ENCODE measurements around the gene KIRREL3.

The KIRREL3 gene

DNA sequence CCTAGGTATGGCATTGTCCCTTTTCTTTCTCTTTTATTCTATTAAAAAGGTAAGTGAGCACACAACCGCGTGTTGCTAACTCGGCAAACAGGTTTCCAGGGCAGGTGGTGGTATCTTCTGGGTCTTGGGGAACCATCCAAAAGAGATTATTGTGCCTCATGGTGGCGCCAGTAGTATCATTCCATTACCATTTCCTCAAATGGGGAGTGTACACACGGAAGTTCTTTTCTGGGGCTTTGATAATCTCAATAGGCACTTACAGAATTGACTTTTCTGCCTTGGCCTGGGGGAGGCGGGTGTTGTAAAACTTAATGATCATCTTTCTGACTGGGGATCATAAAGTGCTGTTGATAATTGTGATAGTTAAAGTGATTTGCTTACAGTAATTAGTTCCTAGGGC is 234.1 kb downstream of the KIRREL3 start:
- DNase-seq: no peak

DNA sequence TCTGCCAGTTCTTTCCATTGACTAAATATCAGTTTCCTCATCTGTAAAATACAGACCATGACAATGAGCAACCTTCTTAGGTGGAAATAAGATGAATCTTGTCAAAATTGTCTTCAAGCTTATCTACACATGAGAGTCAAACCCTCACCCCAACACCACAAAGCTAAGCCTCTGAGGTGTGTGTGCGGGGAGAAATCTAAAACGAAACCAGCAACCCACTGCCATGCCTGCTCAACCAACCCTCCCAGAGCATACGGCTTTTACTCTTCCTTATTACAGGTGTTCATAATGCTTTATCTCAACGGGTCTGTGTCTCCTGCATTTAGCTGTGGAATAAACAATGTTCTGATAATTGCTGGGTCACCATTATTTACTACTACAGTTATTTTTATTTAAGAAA is 235.4 kb downstream of the KIRREL3 start:
- DNase-seq: no peak

DNA sequence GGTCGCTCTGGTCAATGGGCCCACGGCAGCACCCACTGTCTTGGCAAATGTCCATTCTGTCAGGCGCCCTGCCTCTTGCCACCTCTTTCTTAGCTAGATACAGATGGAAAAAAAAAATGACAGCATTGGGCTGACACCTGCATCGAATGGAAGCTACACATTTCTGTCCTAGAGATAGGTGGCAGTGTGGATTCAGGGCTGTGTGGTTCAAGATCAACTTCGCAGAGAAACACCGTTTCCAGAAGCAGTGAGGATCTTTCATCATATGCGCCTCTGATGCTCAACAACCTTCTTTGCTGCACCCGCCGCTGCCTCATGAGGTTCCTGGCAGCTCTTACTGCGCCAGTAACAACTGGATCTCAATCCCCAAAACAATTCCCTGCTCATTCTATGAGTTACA is 236.3 kb downstream of the KIRREL3 start:
- DNase-seq: no peak

DNA sequence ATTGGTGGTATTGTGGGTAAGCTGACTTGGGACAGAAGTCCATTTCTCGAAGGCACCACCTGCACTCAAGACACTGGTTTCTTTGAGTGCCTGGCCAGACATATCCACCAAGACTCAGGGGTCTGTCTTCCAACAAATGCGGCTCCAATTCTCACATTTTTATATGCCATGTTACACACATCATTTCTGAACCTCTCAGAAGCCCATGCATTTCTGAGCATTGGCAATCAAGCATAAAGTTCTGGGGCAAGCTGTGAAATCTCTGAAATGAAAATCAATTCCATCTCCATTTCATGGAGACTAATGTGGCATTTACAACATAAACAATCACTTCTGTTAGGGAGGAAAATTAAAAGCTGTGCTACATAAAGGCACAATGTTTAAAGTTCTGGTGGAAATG is 243.7 kb downstream of the KIRREL3 start:
- DNase-seq: no peak

DNA sequence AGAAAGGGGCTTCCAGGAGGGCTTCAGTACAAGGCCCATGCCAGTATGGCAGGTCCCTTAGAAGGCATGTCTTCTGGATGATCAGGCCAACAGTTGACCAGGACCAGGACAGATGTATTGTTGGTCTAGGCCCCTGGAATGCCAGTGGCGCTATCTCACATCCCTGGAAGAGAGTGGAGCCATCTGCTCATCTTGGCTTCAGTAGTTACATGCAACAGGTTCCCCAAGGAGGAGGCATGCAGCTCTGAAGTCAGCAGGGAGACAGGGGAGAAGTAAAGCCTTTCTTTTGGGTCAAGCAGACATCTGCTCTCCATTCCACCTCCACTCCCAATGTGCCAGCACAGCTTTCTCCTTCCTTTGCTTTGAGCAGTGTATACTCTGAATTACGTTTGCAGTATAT is 244.1 kb downstream of the KIRREL3 start:
- no peak for DNase-seq

DNA sequence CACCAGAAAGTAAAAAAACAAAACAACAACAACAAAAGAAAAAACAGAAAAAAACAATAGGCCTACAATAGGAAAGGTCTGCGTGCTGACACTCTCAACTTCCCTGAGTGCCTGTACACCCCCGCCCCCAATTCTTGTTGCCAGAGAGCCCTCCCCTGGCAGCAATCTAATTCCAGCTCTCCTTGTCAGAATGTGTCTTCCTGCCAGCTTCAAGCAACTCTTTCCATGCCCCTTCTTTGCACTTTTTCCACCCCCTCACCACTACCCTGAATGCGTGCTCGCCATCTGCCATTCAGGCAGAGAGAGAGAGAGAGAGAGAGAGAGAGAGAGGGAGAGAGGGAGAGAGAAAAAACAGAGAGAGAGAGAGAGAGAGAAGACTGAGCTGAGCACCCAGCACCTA is 245.0 kb downstream of the KIRREL3 start:
- DNase-seq: no peak

DNA sequence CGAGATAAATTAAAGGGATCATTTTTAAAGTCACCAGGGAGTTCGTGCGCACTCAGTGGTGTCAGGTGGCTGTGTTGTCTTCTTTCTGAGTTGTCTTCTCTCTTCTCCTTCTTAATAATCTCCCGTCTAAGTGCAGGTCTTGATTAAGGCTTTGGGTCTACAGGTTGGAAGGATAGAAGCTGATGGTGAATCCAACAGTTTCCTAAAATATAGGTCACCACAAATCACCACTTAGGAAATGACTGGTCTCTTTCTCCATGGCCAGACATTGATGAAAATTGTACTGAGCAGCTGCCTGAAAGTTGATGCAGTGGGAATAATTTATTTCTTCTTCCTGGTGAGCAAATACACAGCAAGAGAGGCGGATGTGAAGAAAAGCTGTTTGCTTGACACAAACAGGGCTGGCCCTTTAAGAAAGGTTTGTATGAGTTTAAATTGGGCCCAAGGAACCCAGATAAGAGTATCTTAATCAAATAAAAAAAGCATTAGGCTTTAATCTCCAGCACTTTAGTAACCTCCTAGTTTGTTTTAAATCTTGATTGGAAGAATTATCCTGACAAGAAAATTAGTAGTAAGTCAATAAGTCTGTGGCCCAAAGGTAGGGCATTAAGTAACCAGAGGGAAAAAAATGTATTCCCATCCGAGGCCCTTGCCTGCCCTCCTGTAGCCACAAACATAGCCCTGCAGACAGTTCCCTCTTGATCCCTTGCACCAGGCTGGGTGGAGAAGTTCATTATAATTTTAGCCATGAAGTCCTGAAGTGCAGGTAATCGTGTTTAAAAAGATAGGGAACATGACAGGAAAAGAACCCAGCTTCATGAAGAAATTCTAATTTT is 245.8 kb downstream of the KIRREL3 start:
- no peak for DNase-seq

DNA sequence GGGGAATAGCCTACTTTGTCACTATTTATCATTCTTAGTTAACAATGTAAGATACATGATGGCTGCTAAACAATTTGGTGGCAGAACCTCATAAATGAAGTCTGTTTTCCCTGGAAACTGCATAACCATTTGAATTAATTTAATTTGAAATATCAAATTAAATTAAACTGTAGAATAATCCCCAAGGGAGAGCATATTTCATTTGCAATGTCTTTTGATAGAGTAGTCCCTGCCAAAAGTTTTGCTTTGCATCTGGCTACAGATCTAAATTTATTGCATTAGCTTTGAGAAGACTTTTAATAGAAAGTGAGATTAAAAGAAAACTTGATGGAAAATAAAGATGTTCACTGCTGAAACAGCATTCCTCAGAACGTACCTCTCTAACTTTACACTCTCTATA is 246.6 kb downstream of the KIRREL3 start:
- DNase-seq: no peak

DNA sequence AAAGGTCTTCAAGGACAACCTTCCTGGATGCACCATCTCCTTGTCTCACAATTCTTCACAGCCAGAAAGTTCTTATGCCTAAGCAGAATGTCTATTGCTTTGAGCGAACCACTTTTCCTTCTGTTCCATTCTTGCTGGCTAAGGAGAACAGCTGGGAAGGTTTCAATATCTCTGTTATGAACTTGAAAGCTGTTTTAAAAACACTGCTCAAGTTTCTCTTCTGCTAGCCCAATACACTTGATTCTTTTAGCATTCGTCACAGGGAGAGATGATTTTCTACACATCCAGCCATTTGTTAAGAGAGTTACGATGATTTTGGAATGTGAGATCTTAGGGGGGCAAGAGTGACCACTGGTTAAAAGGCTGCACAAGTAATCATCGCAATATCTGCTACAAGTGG is 249.3 kb downstream of the KIRREL3 start:
- no peak for DNase-seq

DNA sequence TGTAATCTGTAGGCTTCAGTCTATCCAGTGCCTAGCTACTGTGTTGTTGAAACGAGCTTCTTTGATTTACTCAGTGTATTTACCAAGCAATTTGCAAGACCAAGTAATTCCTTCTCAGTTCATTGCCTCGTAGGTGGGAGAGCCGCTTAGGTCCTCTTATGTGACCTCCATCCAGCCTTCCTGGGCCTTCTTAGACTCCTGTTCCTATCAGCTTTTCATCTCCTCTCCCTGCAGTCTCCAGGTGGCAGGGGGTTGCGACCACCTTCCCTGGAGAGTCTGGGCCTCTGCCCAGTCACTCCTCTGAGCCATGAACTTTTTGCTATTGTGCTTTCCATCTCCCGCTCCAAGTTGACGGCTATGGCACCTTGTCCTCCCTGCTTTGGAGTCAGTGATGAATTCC is 251.8 kb downstream of the KIRREL3 start:
- no peak for DNase-seq

DNA sequence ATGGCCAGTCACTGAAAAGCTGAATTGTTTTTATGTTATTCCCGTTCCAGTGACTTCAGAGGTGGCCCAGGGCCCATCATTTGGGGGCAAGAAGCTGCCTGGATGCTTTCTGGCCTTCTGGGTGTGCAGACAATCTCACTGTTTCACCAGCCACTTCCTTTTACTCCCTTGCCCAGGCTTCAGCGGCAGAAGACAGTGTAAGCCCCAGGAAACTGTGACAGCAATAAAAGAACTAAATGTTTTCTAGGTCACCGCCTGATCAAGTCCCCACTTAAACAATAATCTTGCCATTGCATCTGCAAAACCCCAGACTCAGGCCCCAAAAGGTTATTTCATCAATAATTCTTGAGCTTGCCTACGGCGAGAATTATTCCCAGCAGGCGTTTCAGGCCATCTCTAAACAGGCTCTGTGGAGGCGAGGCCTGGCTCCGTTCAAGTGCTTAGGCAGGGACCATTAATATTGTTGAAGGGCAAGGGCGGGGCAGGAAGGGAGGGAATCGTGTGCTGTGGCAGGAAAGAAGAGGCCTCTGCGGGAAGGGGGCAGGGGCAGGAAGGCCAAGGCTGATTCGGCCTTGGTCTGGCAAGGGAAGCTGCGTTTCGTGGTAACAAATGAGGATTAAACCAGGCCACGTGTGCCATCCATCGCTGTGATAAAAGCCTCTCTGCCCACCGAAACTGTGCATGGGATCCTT is 252.3 kb downstream of the KIRREL3 start:
- DNase-seq: no peak

DNA sequence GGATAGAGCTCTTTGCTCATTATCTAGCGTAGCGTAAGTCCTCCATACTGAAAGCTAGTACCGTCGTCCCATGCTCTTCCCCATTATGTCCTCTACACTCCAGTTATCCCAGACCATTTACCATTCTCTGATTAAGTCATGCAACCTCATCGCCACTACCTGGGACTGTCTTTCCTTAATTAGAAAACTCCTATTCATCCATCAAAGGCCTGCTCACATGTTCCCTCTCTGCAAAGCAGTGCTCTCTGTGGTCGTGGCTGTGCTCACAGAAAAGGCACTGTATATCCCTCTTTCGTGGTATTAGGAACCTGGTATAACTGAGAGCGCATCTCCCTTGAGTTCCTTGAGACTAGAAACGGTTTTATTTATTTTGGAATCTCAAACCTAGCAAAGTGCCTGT is 253.3 kb downstream of the KIRREL3 start:
- DNase-seq: no peak

DNA sequence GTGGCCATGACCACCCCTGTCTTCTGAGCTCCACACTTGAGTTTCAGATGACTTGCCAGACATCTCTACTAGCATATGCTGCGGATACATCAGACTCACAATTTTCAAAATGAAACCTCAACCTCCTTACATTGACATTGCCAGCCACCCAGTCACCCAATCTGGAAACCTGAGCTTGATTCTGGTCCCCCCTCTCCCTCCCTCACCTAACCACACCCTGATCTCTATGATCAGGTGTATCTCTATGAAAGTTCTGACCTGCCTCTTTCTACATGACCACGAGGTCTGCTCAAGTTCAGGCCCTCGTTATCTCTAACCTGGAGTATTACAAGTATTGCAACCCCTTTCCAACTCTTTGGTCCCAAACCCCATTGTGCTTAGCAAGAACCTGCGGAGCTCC is 254.1 kb downstream of the KIRREL3 start:
- DNase-seq: no peak

DNA sequence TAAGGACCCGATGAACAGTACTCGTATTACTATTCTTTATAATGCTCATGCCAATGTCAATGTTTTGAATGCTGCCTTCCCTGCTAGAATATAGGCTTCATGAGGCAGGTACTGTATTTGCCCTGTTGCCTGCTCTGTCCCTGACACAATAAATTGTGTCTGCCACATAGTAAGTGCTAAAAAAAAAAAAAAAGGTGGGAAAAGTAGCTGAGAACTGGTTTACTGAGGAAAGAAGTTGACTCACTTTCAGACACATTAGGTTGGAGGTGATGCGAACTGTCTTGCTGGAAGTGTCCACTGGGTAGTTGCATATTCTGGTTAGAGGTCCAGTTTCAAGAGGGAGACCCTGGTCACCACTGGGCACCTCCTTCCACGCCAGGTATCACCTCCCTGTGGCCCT is 255.9 kb downstream of the KIRREL3 start:
- no peak for DNase-seq

DNA sequence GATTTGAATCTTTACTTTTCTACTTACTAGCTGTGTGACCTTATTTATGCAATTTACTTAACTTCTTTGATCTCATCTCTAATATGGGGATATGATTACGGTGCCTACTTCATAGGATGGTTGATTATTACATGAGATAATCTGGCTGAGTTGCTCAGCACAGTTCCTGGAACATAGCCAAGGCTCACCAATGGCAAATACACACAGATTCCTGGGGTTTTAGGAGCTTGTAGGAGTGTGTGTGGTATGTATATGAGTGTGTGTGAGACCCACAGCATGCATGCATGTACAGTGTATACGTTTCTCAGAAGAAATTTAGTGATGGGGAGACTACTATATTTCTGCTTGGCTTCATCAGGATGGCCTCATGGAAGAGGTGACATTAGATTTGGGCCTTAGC is 256.9 kb downstream of the KIRREL3 start:
- DNase-seq: no peak

DNA sequence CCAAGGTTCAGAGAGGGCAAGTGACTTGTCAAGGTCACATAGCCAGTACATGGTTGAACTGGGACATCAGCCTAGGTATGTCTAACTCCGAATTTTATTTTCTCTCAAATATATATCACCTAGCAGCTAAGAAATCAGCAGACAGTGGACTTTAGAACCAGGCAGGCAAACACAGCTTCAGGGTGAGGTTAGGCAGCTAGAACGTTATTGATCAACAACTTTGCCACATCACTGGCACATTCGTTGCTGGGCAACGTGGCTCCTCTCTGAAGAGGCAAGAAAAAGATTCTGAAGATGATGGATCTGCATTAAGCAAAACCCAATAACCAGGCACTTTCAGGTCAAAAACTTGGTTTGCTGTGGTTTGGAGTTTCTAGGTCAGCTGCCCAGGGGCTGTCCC is 258.0 kb downstream of the KIRREL3 start:
- no peak for DNase-seq

DNA sequence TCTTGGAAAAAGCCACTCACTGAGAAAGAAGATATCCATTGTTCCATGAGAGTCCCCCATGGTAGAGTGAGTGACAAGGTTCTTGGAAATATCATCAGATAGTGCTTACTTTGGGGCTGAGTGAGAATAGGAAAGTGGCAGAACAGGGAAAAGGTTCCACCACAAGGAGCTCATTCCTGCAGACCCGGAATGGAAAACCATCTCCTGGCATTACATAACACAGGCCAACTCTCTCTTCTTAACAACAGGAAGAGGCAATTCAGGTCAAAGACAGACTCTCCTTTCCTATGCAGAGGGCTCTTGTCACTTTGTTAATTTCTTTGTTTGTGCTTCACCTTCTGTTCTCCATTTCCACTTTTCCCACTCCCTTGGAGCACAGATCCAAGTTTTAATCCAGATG is 259.7 kb downstream of the KIRREL3 start:
- no peak for DNase-seq

DNA sequence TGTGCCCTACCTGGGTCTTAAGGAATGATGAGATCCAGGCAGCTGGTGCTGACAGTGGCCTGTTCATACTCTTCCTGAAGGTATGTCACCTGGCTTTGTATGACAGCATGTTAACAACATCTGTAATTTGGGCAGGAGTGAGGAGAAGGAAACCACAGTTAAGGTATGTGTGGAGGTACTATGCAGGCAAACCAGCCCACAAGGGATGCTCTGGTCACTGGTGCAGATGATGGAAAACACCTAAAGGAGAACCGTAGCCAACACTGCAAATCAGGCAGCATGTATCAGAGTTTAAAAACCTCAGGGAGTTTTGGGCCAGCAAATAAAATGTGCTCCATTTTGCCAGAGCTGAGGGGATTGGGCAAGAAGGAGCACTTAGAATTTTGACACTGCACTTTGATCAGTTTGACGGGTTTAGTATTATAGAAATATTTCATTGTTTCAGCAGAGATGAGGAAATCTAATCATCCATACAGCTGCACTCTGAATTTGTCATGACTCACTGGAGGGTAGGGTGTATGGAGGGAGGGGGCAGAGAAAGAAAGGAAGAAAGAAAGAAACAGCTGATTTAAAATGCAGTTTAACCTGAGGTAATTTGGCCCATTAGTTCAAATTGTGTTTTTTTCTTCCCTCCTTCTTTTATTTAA is 260.9 kb downstream of the KIRREL3 start:
- no peak for DNase-seq

DNA sequence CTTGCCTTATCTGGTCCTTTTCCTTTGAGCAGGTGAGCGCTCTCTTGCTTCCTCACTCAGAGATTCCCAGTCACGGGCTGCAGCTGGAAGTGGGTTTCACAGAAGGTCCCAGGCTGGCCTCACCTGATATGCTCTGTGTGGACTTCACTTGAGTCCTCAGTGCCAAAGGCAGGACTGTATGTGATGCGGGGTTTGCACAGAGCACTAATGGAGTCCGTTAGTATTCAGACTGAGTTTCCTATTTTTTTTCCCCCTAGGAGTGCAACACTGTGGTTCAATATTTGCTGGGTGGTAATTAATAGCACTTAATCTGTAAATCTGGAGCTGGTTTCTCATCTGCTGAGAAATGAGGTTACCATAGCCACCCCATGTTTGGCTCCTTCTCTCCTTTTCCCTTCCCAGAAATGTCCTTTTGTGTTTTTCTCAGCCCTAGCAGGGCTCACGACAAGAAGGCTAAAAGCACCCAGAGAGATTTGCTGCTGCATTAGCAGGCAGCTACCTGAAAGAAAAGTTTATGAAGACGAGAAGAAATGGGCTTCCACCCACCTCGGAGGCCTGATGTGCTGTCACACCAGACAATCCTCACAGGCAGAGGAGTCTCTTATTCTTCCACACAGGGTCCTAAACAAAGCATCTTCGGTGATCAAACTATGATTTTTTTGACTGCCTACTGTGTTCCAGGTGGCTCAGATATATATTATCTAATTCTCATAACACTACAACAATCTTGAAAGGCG is 262.1 kb downstream of the KIRREL3 start:
- DNase-seq: no peak

DNA sequence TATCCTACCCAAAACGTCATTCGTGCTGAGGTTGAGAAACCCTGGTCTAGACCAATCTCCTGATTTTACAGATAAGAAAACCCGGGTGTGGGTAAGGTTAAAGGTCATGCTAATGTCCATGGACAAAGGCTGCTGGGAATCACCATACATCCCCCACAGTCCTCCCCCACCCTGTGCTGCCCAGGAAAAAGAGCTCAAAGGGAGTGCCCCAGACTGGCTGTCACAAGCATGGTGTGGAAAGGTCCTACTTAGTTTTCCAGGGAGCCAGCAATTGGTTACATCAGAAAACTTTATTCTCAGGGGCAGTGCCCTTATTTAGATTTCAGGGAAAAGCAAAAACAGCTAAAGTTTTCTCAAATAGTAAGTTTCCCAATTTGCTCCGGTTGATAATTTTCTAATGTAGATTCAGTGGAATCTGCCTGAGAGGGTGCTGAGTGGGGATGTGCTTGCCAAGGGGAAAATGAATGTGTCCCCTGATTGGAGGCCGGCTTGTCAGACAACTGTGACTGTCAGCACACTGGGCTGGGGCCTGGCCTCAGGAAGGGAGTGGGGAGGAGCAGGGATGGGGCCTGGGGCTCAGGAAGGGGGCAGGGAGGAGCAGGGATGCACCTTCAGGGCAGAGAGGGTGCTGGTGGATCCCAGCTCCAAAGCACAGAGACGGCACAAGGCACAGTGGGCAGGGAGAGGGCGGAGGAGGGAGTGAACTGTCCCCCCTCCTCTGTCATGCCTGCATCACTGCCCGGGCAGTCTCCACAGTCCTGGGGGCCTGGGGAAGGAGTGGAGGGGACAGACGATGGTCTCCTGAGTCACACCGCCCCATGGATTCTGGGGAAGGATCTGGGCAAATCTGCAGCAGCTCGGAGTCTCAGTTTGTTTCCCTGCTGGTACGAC is 263.6 kb downstream of the KIRREL3 start:
- DNase-seq: no peak

DNA sequence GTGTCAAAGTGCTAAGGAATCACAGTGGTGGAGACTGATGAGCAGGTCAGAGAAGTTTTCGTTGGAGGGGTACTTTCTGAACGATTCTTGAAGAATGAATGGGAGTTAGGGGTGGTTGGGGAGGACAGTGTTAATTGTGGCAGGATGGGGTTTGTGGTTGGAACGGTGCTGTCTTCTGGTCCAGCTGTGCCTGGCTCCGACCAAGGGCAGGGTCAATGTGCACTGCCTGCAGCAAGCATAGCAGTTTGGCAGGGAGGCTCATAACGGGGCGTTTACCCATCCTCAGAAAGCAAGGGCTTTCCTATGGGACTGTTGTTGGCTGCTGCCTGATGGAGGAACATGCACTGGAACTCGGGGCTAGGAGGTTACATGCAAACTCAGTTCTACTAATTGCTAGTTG is 265.8 kb downstream of the KIRREL3 start:
- no peak for DNase-seq

DNA sequence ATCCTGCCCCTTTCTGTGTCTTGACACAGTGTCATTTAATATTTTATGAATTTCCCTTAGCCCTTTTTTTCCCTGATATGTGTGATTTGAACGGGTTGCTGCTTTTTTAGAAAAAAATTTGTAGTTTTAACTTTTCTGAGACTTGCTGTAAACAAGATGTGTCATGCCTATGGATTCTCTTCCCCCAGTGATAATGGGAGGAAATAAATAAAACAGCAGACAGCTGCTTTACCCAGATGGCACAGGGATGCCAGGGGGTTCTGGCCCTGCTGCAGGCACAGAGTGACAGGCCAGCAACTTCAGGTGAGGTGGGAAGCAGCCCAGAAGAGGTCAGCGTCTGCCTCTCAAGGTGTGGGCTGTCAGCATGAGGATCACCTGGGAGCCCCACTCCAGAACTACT is 266.9 kb downstream of the KIRREL3 start:
- DNase-seq: no peak
